Measurements from ENCODE around the gene PRICKLE1.

Gene PRICKLE1

GRCh38 chr12:42495244-42495643, 94.3 kb downstream of the PRICKLE1 start:
- no peak for TF ChIP-seq CTCF (IDR thresholded peaks at IDR 0.05; ENCODE audit: low read depth, low read length)
- no peak overlapping the region for H3K4me3 ChIP-seq (ENCODE audit: low read depth, low read length)

GRCh38 chr12:42492267-42492666, 97.3 kb downstream of the PRICKLE1 start:
- no peak overlapping the region for H3K4me3 ChIP-seq (ENCODE audit: low read depth, low read length)
- TF ChIP-seq CTCF (IDR thresholded peaks at IDR 0.05; ENCODE audit: low read depth, low read length), result no peak

- no peak overlapping the region for H3K4me3 ChIP-seq (ENCODE audit: low read depth, low read length)
- no peak for TF ChIP-seq CTCF (IDR thresholded peaks at IDR 0.05; ENCODE audit: low read depth, low read length)
Observed at GRCh38 chr12:42490261-42490842, 99.2 kb downstream of the PRICKLE1 start.

- no peak overlapping the region for H3K4me3 ChIP-seq (ENCODE audit: low read depth, low read length)
- no peak for TF ChIP-seq CTCF (IDR thresholded peaks at IDR 0.05; ENCODE audit: low read depth, low read length)
Observed at GRCh38 chr12:42486407-42486806, 103.1 kb downstream of the PRICKLE1 start.

GRCh38 chr12:42485823-42486222, 103.7 kb downstream of the PRICKLE1 start:
- H3K4me3 ChIP-seq (ENCODE audit: low read depth, low read length), result no peak overlapping the region

GRCh38 chr12:42484996-42485395, 104.5 kb downstream of the PRICKLE1 start:
- no peak for TF ChIP-seq CTCF (IDR thresholded peaks at IDR 0.05; ENCODE audit: low read depth, low read length)
- peak overlapping the region; percentile 84 for H3K4me3 ChIP-seq (ENCODE audit: low read depth, low read length)

More at GRCh38 chr12:42485823-42486222, 103.7 kb downstream of the PRICKLE1 start:
- no peak for TF ChIP-seq CTCF (IDR thresholded peaks at IDR 0.05; ENCODE audit: low read depth, low read length)

- peak overlapping the region; percentile 84 for H3K4me3 ChIP-seq (ENCODE audit: low read depth, low read length)
Observed at GRCh38 chr12:42483521-42483790, 106.1 kb downstream of the PRICKLE1 start.

More at GRCh38 chr12:42483521-42483790, 106.1 kb downstream of the PRICKLE1 start:
- no peak for TF ChIP-seq CTCF (IDR thresholded peaks at IDR 0.05; ENCODE audit: low read depth, low read length)
